HuH-7 (cell line): ENCODE measurements around the gene ALG2.
A peak's percentile ranks its signal among the peaks of the same experiment; 100 is the strongest.

Source experiments
- DNase-seq: peaks from one replicate; pipeline ENCODE4 v3.0.0; 2011; ENCODE audit warnings: low spot score

Gene ALG2

GRCh38 chr9:99190597-99191283, 31.0 kb downstream of the ALG2 start:
- no peak for DNase-seq

GRCh38 chr9:99189887-99190596, 31.7 kb downstream of the ALG2 start:
- no peak for DNase-seq

- DNase-seq, result no peak
These were observed 32.6 kb downstream of the ALG2 start for GRCh38 chr9:99189186-99189585.

GRCh38 chr9:99187311-99187710, 34.4 kb downstream of the ALG2 start:
- DNase-seq, result no peak

- no peak for DNase-seq
These were observed 35.8 kb downstream of the ALG2 start for GRCh38 chr9:99185934-99186333.

GRCh38 chr9:99185348-99185632, 36.5 kb downstream of the ALG2 start:
- no peak for DNase-seq

- peak; percentile 66 for DNase-seq
These were observed 37.0 kb downstream of the ALG2 start for GRCh38 chr9:99184475-99185347.

GRCh38 chr9:99184110-99184474, 37.6 kb downstream of the ALG2 start:
- no peak for DNase-seq

- no peak for DNase-seq
These were observed 38.1 kb downstream of the ALG2 start for GRCh38 chr9:99183616-99184015.

- no peak for DNase-seq
These were observed 39.4 kb downstream of the ALG2 start for GRCh38 chr9:99182356-99182755.

GRCh38 chr9:99181621-99182020, 40.1 kb downstream of the ALG2 start:
- no peak for DNase-seq

- DNase-seq, result no peak
These were observed 40.5 kb downstream of the ALG2 start for GRCh38 chr9:99181206-99181605.

GRCh38 chr9:99180662-99181061, 41.1 kb downstream of the ALG2 start:
- no peak for DNase-seq

- DNase-seq, result no peak
These were observed 41.5 kb downstream of the ALG2 start for GRCh38 chr9:99180199-99180598.

GRCh38 chr9:99178912-99179872, 42.5 kb downstream of the ALG2 start:
- no peak for DNase-seq

- no peak for DNase-seq
These were observed 44.0 kb downstream of the ALG2 start for GRCh38 chr9:99177576-99178366.

- DNase-seq, result no peak
These were observed 45.2 kb downstream of the ALG2 start for GRCh38 chr9:99176527-99177013.

- DNase-seq, result peak; percentile 28
These were observed 47.9 kb downstream of the ALG2 start for GRCh38 chr9:99173570-99174504.
